HepG2 (cell line): Measurements from ENCODE around the gene PTTG1. TPM values are rescaled to one million over a fixed set of nuclear protein-coding genes. Genes with fewer than 3 reads are reported as not detected.

Experiments used
- FOXJ3 ChIP-seq: sonication (generic); formaldehyde crosslinking; IDR thresholded peaks from 2 replicates; pipeline ENCODE4 v1.4.0; 2020; ENCODE audit warnings: missing genetic modification reagents, mild to moderate bottlenecking, borderline replicate concordance
- FOXP1 ChIP-seq, 2 experiments: fragments of 450-650 bp in 1 of 2; IDR thresholded peaks; 2 replicates each; pipeline ENCODE4 v1.6.1; 2017 to 2018; ENCODE audit warnings: antibody characterized with exemption in 1 of 2
- GATA4 ChIP-seq: sonication (generic); IDR thresholded peaks from 2 replicates; pipeline ENCODE4 v1.6.1; 2016; ENCODE audit warnings: antibody characterized with exemption, low read depth, borderline replicate concordance
- NBN ChIP-seq: fragments of 450-650 bp; conservative IDR thresholded peaks from 2 replicates; pipeline ENCODE4 v1.6.1; 2017
- NFIC ChIP-seq: IDR thresholded peaks from 2 replicates; pipeline ENCODE4 v1.6.1; 2012; ENCODE audit warnings: mild to moderate bottlenecking, low read length, inconsistent platforms
- RARA ChIP-seq: IDR thresholded peaks from 2 replicates; pipeline ENCODE4 v1.6.1; 2016; ENCODE audit warnings: missing genetic modification reagents, missing compliant biosample characterization
- SIX1 ChIP-seq: sonication (generic); formaldehyde crosslinking; IDR thresholded peaks from 2 replicates; pipeline ENCODE4 v1.4.0; 2020; ENCODE audit warnings: missing genetic modification reagents, borderline replicate concordance
- SP1 ChIP-seq, 2 experiments: fragments of 450-650 bp in 1 of 2; sonication (generic) in 1 of 2; formaldehyde crosslinking in 1 of 2; IDR thresholded peaks; 2 replicates each; pipeline versions ENCODE4 v1.4.0 to v1.6.1; 2016 to 2020; ENCODE audit warnings: missing genetic modification reagents in 1 of 2
- STAG1 ChIP-seq: sonication (generic); formaldehyde crosslinking; IDR thresholded peaks from 2 replicates; pipeline ENCODE4 v1.4.0; 2020; ENCODE audit warnings: missing genetic modification reagents
- WIZ ChIP-seq: sonication (generic); formaldehyde crosslinking; IDR thresholded peaks from 2 replicates; pipeline ENCODE4 v1.5.1; 2020; ENCODE audit warnings: mild to moderate bottlenecking, missing genetic modification reagents
- ZFP82 ChIP-seq: sonication (generic); formaldehyde crosslinking; IDR thresholded peaks from 2 replicates; pipeline ENCODE4 v1.5.1; 2020; ENCODE audit warnings: mild to moderate bottlenecking, missing genetic modification reagents, borderline replicate concordance
- ZNF136 ChIP-seq: sonication (generic); formaldehyde crosslinking; IDR thresholded peaks from 2 replicates; pipeline ENCODE4 v1.8.1; 2022; ENCODE audit warnings: low read depth, mild to moderate bottlenecking, moderate library complexity, missing genetic modification reagents
- ZNF329 ChIP-seq: sonication (generic); formaldehyde crosslinking; IDR thresholded peaks from 2 replicates; pipeline ENCODE4 v1.9.0; 2021; ENCODE audit warnings: low read depth, mild to moderate bottlenecking, missing genetic modification reagents
- ZNF354B ChIP-seq: sonication (generic); formaldehyde crosslinking; IDR thresholded peaks from 2 replicates; pipeline ENCODE4 v1.8.0; 2022; ENCODE audit warnings: mild to moderate bottlenecking, missing genetic modification reagents
- ZNF567 ChIP-seq: sonication (generic); formaldehyde crosslinking; IDR thresholded peaks from 2 replicates; pipeline ENCODE4 v1.8.1; 2023; ENCODE audit warnings: mild to moderate bottlenecking, missing genetic modification reagents, borderline replicate concordance
- ZNF577 ChIP-seq: sonication (generic); formaldehyde crosslinking; IDR thresholded peaks from 2 replicates; pipeline ENCODE4 v1.4.0; 2020; ENCODE audit warnings: mild to moderate bottlenecking, low read depth, missing genetic modification reagents, borderline replicate concordance
- ZNF75D ChIP-seq: sonication (generic); formaldehyde crosslinking; IDR thresholded peaks from 2 replicates; pipeline ENCODE4 v1.8.1; 2023; ENCODE audit warnings: missing genetic modification reagents, mild to moderate bottlenecking, borderline replicate concordance
- ZSCAN12 ChIP-seq: sonication (generic); formaldehyde crosslinking; IDR thresholded peaks from 2 replicates; pipeline ENCODE4 v1.9.0; 2021; ENCODE audit warnings: mild to moderate bottlenecking, missing genetic modification reagents
- polyA plus RNA-seq, 8 experiments: library from polyadenylated mRNA; depleted of rRNA in 3 of 8; stranded (reverse) in 7 of 8; unstranded in 1 of 8; fragments of >200 nt; fragmentation: Illumina TruSeq in 4 of 8; extraction: Trizol in 4 of 8; gene quantifications; 2 replicates each; pipeline versions ENCODE4 v1.2.1 to v1.2.3, GENCODE V29; 2011 to 2016; ENCODE audit warnings: low read depth in 4 of 8, missing spikeins in 1 of 8, mixed read lengths in 1 of 8; ENCODE audit not compliant: insufficient read depth in 1 of 8
- total RNA-seq, 5 experiments: library from RNA; depleted of rRNA; stranded (reverse); fragments of >200 nt; fragmentation: Illumina TruSeq; extraction: Trizol; gene quantifications; 2 replicates each; pipeline ENCODE4 v1.2.3, GENCODE V29; 2016; ENCODE audit warnings: low read depth in 1 of 5
- TF ChIP-seq, protein P1 (sequence below): sonication (generic); formaldehyde crosslinking; IDR thresholded peaks from 2 replicates; pipeline ENCODE4 v1.4.0; 2020; ENCODE audit warnings: mild to moderate bottlenecking, missing genetic modification reagents
- TF ChIP-seq, protein P2 (sequence below): sonication (generic); formaldehyde crosslinking; IDR thresholded peaks from 2 replicates; pipeline ENCODE4 v1.5.1; 2020; ENCODE audit warnings: missing genetic modification reagents, mild to moderate bottlenecking, borderline replicate concordance
- TF ChIP-seq, protein P3 (sequence below): sonication (generic); formaldehyde crosslinking; IDR thresholded peaks from 2 replicates; pipeline ENCODE4 v1.5.0; 2020; ENCODE audit warnings: missing genetic modification reagents
- TF ChIP-seq, protein P4 (sequence below): sonication (generic); formaldehyde crosslinking; IDR thresholded peaks from 2 replicates; pipeline ENCODE4 v1.5.1; 2020; ENCODE audit warnings: mild to moderate bottlenecking, missing genetic modification reagents, borderline replicate concordance
- TF ChIP-seq, protein P5 (sequence below): sonication (generic); formaldehyde crosslinking; IDR thresholded peaks from 2 replicates; pipeline ENCODE4 v1.4.0; 2020; ENCODE audit warnings: missing genetic modification reagents, mild to moderate bottlenecking, borderline replicate concordance

The PTTG1 gene
- total and polyA plus RNA-seq, 2 of the 13 experiments (the other 11 are each of a cell fraction or from before 2014, with no cell fraction given), result 102 to 161 TPM

DNA sequence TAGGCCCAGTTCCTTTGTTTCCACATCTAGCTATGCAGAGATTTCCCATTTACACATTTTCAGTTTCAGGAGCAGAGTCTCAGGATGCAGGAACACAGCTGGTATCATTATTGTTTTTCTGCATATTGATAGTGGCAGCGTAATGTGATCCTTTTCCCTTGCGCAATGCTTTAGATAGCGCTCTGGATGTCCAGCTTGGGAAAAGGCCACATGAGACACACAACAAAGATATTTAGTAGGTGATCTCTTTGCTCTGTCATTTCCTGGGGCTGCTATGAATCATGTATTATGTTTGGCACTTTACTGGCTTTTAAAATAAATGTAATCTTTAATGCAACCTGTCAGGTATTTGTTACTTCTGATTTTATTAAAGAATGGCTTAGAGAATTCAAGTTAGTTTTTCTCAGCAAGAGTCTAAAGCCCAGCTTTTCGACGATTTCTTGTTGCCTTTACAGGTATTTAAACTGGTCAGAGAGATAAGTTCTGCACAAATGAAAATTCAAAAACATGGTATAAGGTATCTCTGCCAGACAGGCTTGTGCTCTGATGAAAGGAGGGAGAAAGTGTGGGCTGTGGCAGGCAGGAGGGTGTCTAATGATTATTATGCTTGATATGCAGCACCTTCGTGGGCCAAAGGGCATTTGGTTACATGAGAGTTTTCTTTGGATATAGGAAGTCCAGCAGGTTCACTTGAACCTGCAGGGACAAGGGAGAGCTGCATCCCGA, 42.2 kb downstream of the PTTG1 start (continued):
- TF ChIP-seq ZNF577 (CRISPR knock-in tag) (no peak), NBN (no peak), ZSCAN12 (CRISPR knock-in tag) (no peak), NFIC (no peak), FOXP1 (IDR thresholded peaks at IDR 0.05) (no peak), FOXP1 (CRISPR knock-in tag; IDR thresholded peaks at IDR 0.05) (peak; percentile 55; the same call in 1 of the 2 replicates), ZNF136 (CRISPR knock-in tag) (no peak), WIZ (no peak), ZNF567 (CRISPR knock-in tag) (no peak), RARA (no peak), ZNF329 (no peak), ZFP82 (CRISPR knock-in tag) (no peak), SP1 (IDR thresholded peaks at IDR 0.05) (no peak), SP1 (CRISPR knock-in tag; IDR thresholded peaks at IDR 0.05) (no peak), ZNF75D (CRISPR knock-in tag) (no peak), SIX1 (CRISPR knock-in tag) (peak; percentile 100), ZNF354B (CRISPR knock-in tag) (no peak), GATA4 (0 out of 2 replicates have a peak, but pooled peaks have one; percentile 52), STAG1 (CRISPR knock-in tag) (no peak), FOXJ3 (CRISPR knock-in tag) (peak; percentile 65; the same call in 1 of the 2 replicates)
- TF ChIP-seq, protein P1, sequence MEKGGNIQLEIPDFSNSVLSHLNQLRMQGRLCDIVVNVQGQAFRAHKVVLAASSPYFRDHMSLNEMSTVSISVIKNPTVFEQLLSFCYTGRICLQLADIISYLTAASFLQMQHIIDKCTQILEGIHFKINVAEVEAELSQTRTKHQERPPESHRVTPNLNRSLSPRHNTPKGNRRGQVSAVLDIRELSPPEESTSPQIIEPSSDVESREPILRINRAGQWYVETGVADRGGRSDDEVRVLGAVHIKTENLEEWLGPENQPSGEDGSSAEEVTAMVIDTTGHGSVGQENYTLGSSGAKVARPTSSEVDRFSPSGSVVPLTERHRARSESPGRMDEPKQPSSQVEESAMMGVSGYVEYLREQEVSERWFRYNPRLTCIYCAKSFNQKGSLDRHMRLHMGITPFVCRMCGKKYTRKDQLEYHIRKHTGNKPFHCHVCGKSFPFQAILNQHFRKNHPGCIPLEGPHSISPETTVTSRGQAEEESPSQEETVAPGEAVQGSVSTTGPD (CRISPR knock-in tag), result no peak
- TF ChIP-seq, protein P2, sequence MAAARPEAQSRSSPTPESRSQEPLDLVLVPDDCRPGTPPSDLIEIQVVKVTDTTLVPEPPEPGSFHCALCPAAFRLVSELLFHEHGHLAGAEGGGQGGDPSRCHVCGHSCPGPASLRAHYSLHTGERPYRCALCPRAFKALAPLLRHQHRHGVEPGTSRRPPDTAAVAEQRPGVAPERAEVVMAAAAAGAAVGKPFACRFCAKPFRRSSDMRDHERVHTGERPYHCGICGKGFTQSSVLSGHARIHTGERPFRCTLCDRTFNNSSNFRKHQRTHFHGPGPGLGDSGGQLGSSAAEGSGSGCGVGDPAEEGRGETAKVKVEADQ, result no peak
- TF ChIP-seq, protein P3, sequence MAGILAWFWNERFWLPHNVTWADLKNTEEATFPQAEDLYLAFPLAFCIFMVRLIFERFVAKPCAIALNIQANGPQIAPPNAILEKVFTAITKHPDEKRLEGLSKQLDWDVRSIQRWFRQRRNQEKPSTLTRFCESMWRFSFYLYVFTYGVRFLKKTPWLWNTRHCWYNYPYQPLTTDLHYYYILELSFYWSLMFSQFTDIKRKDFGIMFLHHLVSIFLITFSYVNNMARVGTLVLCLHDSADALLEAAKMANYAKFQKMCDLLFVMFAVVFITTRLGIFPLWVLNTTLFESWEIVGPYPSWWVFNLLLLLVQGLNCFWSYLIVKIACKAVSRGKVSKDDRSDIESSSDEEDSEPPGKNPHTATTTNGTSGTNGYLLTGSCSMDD, result no peak
- TF ChIP-seq, protein P4, sequence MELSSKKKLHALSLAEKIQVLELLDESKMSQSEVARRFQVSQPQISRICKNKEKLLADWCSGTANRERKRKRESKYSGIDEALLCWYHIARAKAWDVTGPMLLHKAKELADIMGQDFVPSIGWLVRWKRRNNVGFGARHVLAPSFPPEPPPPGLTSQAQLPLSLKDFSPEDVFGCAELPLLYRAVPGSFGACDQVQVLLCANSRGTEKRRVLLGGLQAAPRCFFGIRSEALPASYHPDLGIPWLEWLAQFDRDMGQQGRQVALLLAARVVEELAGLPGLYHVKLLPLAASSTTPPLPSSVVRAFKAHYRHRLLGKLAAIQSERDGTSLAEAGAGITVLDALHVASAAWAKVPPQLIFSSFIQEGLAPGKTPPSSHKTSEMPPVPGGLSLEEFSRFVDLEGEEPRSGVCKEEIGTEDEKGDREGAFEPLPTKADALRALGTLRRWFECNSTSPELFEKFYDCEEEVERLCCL (CRISPR knock-in tag), result no peak
- TF ChIP-seq, protein P5, sequence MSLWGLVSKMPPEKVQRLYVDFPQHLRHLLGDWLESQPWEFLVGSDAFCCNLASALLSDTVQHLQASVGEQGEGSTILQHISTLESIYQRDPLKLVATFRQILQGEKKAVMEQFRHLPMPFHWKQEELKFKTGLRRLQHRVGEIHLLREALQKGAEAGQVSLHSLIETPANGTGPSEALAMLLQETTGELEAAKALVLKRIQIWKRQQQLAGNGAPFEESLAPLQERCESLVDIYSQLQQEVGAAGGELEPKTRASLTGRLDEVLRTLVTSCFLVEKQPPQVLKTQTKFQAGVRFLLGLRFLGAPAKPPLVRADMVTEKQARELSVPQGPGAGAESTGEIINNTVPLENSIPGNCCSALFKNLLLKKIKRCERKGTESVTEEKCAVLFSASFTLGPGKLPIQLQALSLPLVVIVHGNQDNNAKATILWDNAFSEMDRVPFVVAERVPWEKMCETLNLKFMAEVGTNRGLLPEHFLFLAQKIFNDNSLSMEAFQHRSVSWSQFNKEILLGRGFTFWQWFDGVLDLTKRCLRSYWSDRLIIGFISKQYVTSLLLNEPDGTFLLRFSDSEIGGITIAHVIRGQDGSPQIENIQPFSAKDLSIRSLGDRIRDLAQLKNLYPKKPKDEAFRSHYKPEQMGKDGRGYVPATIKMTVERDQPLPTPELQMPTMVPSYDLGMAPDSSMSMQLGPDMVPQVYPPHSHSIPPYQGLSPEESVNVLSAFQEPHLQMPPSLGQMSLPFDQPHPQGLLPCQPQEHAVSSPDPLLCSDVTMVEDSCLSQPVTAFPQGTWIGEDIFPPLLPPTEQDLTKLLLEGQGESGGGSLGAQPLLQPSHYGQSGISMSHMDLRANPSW (CRISPR knock-in tag), result no peak
